Lower leg skin (tissue), 3 donors: ENCODE measurements around the gene ZCCHC8.

Source experiments
- POLR2A ChIP-seq, 2 donors: fragments of 450-650 bp; IDR thresholded peaks; one replicate each; pipeline ENCODE4 v1.6.1; 2016 to 2017; ENCODE audit warnings: antibody characterized with exemption in 2 of 2, mild to moderate bottlenecking in 1 of 2, moderate library complexity in 1 of 2
- TF ChIP-seq, protein P1 (sequence below), 3 donors: fragments of 450-650 bp; IDR thresholded peaks; one replicate each; pipeline ENCODE4 v1.5.1; 2016; ENCODE audit warnings: antibody characterized with exemption in 3 of 3, mild to moderate bottlenecking in 3 of 3, moderate library complexity in 2 of 3

- TF ChIP-seq, protein P1, sequence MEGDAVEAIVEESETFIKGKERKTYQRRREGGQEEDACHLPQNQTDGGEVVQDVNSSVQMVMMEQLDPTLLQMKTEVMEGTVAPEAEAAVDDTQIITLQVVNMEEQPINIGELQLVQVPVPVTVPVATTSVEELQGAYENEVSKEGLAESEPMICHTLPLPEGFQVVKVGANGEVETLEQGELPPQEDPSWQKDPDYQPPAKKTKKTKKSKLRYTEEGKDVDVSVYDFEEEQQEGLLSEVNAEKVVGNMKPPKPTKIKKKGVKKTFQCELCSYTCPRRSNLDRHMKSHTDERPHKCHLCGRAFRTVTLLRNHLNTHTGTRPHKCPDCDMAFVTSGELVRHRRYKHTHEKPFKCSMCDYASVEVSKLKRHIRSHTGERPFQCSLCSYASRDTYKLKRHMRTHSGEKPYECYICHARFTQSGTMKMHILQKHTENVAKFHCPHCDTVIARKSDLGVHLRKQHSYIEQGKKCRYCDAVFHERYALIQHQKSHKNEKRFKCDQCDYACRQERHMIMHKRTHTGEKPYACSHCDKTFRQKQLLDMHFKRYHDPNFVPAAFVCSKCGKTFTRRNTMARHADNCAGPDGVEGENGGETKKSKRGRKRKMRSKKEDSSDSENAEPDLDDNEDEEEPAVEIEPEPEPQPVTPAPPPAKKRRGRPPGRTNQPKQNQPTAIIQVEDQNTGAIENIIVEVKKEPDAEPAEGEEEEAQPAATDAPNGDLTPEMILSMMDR (IDR thresholded peaks at IDR 0.05): no peak
- no peak for TF ChIP-seq POLR2A (IDR thresholded peaks at IDR 0.05)
Measured at GRCh38 chr12:122437656-122438121, 63.0 kb downstream of the ZCCHC8 start.
